HepG2 (cell line): ENCODE measurements around the gene HAS3. TPM values are rescaled to one million over a fixed set of nuclear protein-coding genes. Genes with fewer than 3 reads are reported as not detected.

Source experiments
- ETV6 ChIP-seq: sonication (generic); formaldehyde crosslinking; conservative IDR thresholded peaks from 2 replicates; pipeline ENCODE4 v1.4.0; 2020; ENCODE audit warnings: missing genetic modification reagents
- GATAD1 ChIP-seq: IDR thresholded peaks from 2 replicates; pipeline ENCODE4 v1.6.1; 2016; ENCODE audit warnings: missing genetic modification reagents, missing compliant biosample characterization
- JDP2 ChIP-seq: sonication (generic); formaldehyde crosslinking; IDR thresholded peaks from 2 replicates; pipeline ENCODE4 v1.8.1; 2022; ENCODE audit warnings: missing genetic modification reagents, borderline replicate concordance
- KDM3A ChIP-seq: IDR thresholded peaks from 2 replicates; pipeline ENCODE4 v1.6.1; 2018; ENCODE audit warnings: low read depth, missing compliant biosample characterization
- KIAA2018 ChIP-seq: sonication (generic); formaldehyde crosslinking; IDR thresholded peaks from 2 replicates; pipeline ENCODE4 v1.5.0; 2020; ENCODE audit warnings: mild to moderate bottlenecking, missing genetic modification reagents, borderline replicate concordance
- MAFF ChIP-seq: IDR thresholded peaks from 2 replicates; pipeline ENCODE4 v1.6.1; 2011; ENCODE audit warnings: low read depth, low read length, improper control_type of control experiment
- RBFOX2 ChIP-seq: fragments of 200-400 bp; formaldehyde crosslinking; IDR thresholded peaks from 2 replicates; pipeline ENCODE4 v1.6.1; 2017; ENCODE audit warnings: low read depth, mild to moderate bottlenecking, low read length
- RFXAP ChIP-seq: sonication (generic); formaldehyde crosslinking; IDR thresholded peaks from 2 replicates; pipeline ENCODE4 v1.4.0; 2020; ENCODE audit warnings: missing genetic modification reagents, borderline replicate concordance
- STAG1 ChIP-seq: sonication (generic); formaldehyde crosslinking; IDR thresholded peaks from 2 replicates; pipeline ENCODE4 v1.4.0; 2020; ENCODE audit warnings: missing genetic modification reagents
- TBX3 ChIP-seq: fragments of 450-650 bp; IDR thresholded peaks from 2 replicates; pipeline ENCODE4 v1.6.1; 2017; ENCODE audit warnings: antibody characterized with exemption, mild to moderate bottlenecking, inconsistent platforms, borderline replicate concordance
- ZBTB25 ChIP-seq: IDR thresholded peaks from 2 replicates; pipeline ENCODE4 v1.6.1; 2018; ENCODE audit warnings: missing genetic modification reagents
- ZHX2 ChIP-seq, 2 experiments: sonication (generic) in 1 of 2; formaldehyde crosslinking in 1 of 2; IDR thresholded peaks; 2 replicates each; pipeline versions ENCODE4 v1.6.1 to v1.9.0; 2014 to 2022; ENCODE audit warnings: antibody characterized with exemption in 1 of 2, borderline replicate concordance in 1 of 2, inconsistent platforms in 1 of 2, low read depth in 1 of 2, missing genetic modification reagents in 1 of 2
- polyA plus RNA-seq, 8 experiments: library from polyadenylated mRNA; depleted of rRNA in 3 of 8; stranded (reverse) in 7 of 8; unstranded in 1 of 8; fragments of >200 nt; fragmentation: Illumina TruSeq in 4 of 8; extraction: Trizol in 4 of 8; gene quantifications; 2 replicates each; pipeline versions ENCODE4 v1.2.1 to v1.2.3, GENCODE V29; 2011 to 2016; ENCODE audit warnings: low read depth in 4 of 8, missing spikeins in 1 of 8, mixed read lengths in 1 of 8; ENCODE audit not compliant: insufficient read depth in 1 of 8
- total RNA-seq, 5 experiments: library from RNA; depleted of rRNA; stranded (reverse); fragments of >200 nt; fragmentation: Illumina TruSeq; extraction: Trizol; gene quantifications; 2 replicates each; pipeline ENCODE4 v1.2.3, GENCODE V29; 2016; ENCODE audit warnings: low read depth in 1 of 5

The HAS3 gene
- total and polyA plus RNA-seq, 2 of the 13 experiments (the other 11 are each of a cell fraction or from before 2014, with no cell fraction given) = 0.04 to 0.30 TPM

- TF ChIP-seq KIAA2018 (no peak), MAFF (no peak), ZBTB25 (CRISPR knock-in tag) (no peak), KDM3A (CRISPR knock-in tag) (no peak), RBFOX2 (peak; percentile 47; the same call in 1 of the 2 replicates), JDP2 (no peak), ETV6 (0 out of 2 replicates have a peak, but pooled peaks have one; percentile 35), GATAD1 (CRISPR knock-in tag) (0 out of 2 replicates have a peak, but pooled peaks have one; percentile 6), RFXAP (CRISPR knock-in tag) (0 out of 2 replicates have a peak, but pooled peaks have one; percentile 20), STAG1 (CRISPR knock-in tag) (peak; percentile 66), ZHX2 (IDR thresholded peaks at IDR 0.05; ENCODE audit: low read depth) (no peak), ZHX2 (CRISPR knock-in tag; IDR thresholded peaks at IDR 0.05; ENCODE audit: borderline replicate concordance) (0 out of 2 replicates have a peak, but pooled peaks have one; percentile 47), TBX3 (peak; percentile 27; the same call in 1 of the 2 replicates)
These were observed at the start of gene HAS3 (continued) for GRCh38 chr16:69105501-69106361.
